NOMO-1 treated with dmso at 0.1 percent for 144 hours (cell line): ENCODE measurements around the gene RHD.
"Not testable (repeated sequence)": the region's sequence is repeated elsewhere in the genome, so short reads cannot be mapped to it uniquely, and the experiment has no call there.

Experiments used
- DNase-seq: peaks from one replicate; lab custom pipeline; 2025; ENCODE audit not compliant: unreplicated experiment; lab: John Stamatoyannopoulos, UW

RHD gene

DNA sequence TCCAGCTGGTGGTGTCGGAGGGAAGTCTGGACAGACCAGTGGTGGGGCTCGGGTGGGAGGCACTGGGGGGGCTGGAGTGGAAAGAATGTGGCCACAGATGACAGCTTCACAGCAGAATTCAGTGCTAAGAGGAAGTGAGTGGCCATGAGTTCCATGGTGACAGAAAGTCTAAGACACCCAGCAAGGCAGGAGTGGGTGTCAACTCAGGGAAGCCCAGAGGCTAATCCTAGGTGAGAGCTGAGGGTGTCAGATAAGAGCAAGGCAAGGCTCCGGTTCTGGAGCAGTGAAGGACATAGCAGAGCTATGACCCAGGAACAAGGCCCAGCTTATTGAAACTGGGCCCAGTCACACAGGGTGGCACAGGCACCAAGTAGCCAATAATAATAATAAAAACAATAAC, 30.0 kb downstream of the RHD start:
- not testable (repeated sequence) for DNase-seq

DNA sequence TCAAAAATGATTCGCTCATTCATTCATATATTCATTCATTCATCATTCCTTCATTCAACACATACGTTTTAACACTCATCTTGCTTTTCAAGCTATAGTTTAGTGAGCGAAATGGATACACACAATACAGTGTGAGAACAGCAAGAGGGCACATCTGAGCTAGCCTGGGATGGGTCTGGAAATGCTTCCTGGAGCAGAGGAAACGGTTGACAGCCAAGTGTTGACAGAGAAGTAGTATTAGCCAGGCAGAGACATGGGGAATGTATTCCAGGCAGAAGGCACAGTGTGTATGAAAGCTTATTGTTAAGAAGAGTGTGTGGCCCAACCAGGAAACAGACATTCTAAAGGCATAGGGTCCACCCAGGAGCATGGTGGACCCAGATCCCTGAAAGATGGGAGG, 32.6 kb downstream of the RHD start:
- DNase-seq: not testable (repeated sequence)

DNA sequence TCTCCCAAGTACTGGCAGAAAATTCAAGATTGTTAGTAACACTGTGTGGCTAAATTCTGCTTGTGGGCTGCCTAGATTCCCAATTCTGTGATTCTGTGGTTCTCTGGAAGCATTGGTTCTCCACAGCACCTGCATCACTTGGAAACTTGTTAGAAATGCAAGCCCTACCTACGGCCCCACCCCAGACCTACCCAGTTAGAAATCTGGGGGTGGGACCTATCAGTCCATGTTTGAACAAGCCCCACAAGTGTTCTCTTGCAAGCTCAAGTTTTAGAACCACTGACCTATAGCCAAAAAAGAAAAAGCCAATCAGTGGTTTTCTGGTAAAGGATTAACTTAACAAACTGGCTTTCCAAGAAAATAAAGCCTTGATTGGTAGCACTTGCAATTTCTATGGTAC, 35.9 kb downstream of the RHD start:
- DNase-seq: not testable (repeated sequence)

DNA sequence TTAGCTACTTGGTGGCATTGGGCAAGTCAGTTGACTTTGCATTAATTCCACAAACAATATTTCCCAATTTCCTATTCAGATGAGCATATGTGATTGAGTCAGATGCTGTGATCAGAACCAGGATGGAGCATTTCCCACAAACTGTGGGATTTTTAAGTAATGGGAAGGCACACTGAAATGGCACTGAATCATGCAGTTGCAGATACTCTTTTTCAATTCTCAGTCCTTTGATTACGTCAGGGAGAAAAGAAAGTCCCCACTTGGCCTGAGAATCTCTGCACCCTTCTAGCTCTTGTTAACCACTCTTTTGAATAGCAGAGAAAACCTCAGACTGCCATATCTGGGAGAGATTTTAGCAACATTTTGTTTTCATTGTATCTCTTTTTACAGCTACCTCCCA, 36.8 kb downstream of the RHD start:
- not testable (repeated sequence) for DNase-seq

DNA sequence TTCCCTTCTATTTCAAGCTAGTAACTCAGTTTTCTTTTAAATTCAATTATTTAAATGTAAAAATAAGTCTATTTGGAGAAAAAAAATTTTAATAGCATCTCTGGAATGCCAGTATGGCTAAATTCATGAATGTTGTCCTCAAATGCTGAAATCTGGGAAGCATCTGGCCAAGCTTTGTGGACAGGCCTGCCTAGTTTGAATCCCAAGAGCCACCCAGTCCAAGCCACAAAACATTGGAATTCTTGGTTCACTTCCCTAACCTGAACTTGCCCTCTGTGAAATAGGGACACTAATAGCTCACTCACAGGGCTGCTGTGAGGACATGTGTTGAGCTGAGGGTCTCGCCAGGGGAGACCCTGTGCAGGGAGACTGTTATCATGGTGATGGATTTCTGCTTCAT, 37.2 kb downstream of the RHD start:
- DNase-seq: not testable (repeated sequence)

DNA sequence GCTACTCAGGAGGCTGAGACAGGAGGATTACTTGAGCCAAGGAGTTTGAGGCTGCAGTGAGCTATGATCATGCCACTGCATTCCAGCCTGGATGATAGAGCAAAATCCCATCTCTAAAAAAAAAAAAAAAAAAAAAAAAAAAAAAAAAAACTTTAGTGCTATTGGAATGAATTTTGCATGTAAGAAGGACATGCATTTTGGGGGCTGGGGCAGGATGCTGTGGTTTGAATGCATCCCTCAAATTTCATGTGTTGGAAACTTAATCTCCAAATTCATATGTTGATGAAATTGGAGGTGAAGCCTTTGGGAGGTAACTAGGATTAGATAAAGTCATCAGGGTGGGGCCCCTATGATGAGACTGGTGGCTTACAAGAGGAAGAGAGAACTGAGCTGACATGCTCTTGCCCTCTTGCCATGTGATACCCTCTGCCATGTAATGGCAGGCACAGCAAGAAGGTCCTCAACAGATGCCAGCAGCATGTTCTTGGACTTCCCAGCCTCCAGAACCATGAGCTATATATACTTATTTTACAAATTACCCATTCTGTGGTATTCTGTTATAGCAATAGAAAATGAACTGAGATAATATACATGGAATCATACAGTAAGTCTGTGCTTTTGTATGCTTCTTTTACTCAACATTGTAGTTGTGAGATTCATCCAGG, 40.6 kb downstream of the RHD start:
- not testable (repeated sequence) for DNase-seq

DNA sequence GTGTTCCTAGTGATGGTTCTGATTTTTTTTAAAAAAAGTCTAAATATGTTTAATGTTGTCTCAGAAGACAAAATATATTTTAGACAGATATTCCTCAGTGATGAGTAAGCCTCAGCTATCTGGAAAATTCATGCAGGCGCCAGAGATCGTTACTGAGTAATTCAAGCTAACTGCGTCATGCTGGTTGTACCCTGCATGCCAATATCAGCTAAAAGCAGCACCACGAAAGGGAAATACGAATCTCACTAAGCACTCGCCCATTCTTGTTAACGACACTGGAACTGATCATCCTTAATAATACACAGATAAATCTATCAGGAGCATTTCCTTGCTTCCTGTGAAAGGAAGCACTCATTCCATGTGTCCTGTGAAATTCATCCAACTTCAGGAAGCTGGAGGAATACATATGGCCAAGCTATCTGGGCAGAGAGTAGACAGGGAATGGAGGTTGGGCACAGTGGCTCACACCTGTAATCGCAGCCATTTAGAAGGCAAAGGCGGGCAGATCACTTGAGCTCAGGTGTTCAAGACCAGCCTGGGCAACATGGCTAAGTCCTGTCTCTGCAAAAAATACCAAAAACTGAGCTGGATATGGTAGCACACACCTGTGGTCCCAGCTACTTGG, 48.1 kb downstream of the RHD start:
- DNase-seq: not testable (repeated sequence)

DNA sequence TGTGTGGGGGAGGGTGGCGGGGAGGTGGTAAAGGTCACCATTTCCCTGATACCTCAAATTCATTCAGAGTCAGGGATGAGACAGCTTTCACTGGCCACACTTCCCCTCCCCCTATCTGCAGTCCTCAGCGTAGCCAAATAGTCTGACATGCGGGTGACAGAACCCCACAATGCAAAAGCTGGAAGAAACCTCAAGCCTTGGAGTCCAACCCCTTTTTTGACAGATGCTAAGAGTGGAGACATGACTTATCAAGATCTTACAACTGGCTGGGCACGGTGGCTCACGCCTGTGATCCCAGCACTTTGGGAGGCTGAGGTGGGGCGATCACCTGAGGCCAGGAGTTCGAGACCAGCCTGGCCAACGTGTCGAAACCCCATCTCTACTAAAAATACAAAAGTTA, 49.8 kb downstream of the RHD start:
- not testable (repeated sequence) for DNase-seq

DNA sequence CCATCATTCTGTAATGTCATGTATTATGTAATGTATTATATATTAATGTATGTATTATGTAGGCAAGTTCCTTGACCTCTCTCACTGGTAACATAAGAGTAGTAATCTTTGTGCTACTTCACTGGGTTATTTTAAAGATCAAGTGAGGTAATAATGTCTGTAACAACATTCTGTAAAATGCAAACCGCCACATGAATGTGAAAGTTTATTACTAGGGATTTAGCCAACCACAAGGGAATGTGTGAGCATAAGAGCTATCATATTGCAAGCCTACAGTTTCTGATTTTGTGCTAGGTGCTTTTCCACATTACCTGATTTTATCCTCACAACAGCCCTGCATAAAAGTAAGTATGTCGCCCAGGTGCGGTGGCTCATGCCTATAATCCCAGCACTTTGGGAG, 52.1 kb downstream of the RHD start:
- DNase-seq: not testable (repeated sequence)

DNA sequence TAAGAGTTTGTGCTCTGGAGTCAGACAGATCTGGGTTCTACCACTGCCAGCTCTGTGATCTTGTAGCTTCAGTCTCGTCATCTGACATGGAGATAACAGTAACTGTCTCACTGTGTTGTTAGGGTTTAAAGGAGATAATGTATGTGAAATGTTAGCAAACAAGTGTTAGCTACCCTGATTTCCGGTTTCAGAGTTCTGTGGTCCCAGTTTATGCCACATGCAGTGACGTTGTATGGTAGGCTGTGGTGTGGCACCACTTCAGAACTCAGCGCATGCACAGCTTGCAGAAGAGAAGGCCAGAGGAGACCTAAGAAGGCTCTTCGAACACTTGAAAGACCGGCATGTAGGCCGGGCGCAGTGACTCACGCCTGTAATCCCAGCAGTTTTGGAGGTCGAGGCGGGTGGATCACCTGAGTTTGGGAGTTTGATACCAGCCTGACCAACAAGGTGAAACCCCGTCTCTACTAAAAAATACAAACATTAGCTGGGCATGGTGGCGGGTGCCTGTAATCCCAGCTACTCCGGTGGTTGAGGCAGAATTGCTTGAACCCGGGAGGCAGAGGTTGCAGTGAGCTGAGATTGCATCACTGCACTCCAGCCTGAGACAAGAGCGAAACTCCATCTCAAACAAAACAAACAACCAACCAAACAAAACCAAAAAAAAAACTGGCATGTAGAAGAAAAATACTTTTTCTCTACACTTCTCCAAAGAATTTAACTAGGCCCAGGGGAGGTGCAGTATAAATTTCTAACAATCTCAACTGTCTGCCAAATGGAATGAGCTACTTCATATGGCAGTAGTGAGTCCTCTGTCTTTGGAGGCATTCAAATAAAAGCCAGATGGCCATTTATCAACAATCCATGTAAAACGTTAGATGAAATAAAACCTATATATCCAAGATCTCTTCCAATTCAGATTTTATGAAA, 55.8 kb downstream of the RHD start:
- not testable (repeated sequence) for DNase-seq

DNA sequence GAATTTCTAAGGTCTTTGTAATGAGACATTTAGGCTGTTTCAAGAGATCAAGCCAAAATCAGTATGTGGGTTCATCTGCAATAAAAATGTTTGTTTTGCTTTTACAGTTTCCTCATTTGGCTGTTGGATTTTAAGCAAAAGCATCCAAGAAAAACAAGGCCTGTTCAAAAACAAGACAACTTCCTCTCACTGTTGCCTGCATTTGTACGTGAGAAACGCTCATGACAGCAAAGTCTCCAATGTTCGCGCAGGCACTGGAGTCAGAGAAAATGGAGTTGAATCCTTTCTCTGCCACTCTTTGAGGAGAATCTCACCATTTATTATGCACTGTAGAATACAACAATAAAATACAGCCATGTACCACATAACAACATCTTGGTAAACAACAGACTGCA, 56.5 kb downstream of the RHD start:
- DNase-seq: not testable (repeated sequence)

DNA sequence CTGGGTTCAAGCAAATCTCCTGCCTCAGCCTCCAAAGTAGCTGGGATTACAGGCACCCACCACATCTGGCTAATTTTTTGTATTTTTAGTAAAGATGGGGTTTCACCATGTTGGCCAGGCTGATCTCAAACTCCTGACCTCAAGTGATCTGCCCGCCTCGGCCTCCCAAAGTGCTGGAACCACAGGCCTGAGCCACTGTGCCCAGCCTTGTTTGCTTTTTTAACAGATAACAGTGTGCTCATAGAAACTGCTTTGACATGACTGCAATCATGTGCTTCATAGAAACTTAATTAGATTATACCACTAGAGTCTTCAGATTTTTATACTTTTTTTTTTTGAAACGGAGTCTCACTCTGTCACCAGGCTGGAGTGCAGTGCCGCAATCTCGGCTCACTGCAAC, 57.0 kb downstream of the RHD start:
- not testable (repeated sequence) for DNase-seq

DNA sequence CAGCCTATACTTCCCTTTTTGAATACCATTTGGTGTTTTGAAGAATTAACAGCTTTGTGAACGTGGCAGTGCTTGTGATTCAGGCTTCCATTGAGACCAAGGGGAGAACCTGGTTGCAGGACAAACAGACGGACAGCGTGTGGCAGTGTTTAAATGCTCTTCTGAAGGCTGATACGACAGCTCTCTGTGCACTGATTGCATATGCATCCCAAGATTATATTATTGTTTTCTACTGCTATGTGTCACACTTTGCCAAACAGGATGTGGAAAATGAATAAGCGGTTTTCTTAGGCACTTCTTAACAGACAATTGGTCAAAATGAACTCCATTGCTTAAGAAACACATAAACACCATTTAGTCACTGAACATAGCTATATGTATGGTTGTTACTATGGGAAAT, 57.6 kb downstream of the RHD start:
- DNase-seq: not testable (repeated sequence)

DNA sequence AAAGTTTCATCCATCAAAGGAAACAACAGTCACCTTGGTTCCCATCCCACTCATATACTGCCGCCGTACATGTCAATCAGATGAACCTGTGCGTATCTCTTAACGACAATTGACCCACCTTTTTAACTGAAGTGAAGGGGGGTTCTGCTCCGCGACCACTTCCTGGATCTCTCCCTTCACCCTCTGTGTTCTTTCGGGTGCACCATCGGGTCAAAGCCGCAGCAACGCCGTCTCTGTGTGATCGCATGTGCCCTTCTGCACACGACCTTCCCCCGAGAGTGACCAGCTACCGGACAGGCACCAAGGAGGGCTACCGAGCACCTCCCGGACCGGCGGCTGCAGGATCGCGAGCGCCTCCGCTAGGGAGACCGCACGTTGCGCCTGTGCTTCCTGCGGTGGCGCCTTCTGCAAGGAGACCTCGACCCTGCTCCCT, 64.6 kb downstream of the RHD start:
- DNase-seq: not testable (repeated sequence)

DNA sequence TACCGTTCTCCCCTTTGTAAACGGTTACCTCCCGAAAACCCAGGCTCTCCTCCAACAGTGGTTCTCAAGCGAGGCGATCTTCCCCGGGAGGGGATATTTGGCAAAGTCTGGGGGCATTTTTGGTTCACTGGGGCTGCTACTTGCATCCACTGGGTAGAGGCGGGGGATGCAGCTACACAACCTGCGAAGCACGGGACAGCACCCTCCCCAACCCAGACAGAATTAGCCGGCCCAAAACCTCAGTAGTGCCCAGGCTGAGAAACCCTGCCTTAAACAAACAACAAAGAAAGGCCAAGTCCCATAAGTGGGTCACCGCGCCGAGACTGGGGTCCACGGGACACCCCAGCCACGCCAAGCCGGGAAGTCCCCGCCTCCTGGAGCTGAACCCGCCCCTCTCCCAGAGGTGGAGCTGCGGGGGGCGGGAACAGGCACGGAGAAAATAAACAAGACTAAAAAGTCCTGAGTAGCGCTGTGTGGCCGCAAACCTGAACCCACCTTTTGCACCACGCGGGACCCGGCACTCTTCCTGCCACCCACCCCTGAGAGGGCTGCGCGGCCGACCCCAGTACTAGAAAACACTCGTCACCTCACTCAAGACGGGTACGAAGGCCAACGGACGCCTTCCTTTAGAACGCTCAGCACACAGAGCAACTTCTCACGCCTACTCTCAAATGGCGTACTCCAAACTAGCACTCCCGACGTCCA, 65.3 kb downstream of the RHD start:
- DNase-seq: not testable (repeated sequence)

DNA sequence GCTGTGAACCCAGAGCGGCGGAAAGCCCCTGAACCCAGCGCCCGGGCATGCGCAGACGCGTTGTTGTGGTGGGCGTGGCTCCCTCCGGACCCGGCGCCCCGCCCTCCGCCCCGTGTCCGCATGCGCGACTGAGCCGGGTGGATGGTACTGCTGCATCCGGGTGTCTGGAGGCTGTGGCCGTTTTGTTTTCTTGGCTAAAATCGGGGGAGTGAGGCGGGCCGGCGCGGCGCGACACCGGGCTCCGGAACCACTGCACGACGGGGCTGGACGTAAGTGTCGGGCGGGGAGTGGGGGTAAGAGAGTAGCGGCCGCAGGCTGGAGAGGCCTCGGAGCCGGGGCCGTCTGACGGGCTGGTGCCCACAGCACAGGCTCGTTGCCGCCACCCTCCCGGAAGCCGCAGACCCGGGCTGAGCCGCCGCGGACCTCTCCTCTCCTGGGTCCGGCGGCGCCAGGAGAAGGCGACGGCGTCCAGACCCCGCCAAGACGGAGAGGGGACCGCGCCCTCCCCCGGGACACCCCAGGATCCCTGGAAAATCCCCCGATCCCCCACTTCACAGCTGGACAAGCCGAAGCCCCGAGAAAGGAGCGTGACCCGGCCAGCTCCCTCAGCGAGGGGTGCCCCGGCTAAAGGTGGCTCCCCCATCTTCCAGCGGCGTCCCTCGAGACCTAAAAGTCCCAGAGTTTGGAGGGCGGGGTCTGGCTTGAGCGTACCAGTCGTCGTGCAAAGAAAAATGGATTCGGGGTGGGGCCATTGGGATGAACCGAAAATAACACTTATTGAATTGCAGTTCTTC, 66.1 kb downstream of the RHD start, which contains the start of gene TMEM50A:
Gene TMEM50A, plus strand, starts transcription at position 147 of the 794 bp plus-strand sequence. CDS start 2,153 bp downstream, outside the sequence.
- peak; percentile 82 for DNase-seq

DNA sequence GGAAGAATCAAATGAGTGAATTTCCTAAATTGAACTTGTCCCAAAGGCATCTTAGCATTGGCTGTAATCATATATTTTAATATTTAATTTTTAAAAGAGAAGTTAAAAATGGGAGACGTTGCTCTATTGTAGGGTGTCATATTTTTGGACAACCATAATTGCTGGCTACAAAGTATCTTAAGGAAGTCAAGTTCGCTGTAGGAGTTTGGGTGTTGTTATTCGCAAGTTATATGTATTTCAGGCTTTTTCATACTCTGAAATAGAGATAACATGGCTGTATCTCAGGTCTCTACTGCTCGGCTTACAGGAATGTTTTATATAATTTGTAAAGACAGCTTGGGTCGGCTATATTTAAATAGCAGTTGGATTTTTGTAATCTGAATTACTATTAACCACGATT, 66.7 kb downstream of the RHD start:
- no peak for DNase-seq

DNA sequence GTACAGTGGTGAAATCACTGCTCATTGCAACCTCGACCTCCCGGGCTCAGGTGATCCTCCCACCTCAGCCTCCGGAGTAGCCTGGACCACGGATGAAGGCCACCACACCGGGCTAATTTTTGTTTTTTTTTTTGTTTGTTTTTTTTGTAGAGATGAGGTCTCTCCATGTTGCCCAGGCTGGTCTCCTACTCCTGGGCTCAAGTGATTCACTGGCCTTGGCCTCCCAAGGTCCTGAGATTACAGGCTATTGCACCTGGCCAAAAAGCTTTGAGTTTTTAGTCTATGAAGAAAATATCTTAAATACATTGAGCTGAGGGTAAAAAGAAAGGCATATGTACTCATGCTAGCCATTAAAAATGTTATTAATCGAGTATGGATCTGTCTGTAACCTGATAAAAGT, 69.4 kb downstream of the RHD start:
- no peak for DNase-seq

DNA sequence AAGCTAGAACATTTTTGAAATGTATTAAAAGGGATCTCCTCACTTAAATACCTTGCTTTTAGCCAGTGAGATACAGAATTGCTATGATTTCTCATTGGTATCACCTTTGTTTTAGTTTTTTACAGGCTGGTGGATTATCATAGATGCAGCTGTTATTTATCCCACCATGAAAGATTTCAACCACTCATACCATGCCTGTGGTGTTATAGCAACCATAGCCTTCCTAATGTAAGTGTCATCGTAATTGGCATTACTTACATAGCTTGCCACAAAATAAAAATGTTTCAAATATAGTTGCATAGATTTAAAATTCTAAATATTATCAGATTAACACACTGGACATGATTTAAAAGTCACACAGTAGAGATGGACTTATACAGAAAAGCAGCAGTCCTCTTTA, 70.5 kb downstream of the RHD start:
- DNase-seq: no peak

DNA sequence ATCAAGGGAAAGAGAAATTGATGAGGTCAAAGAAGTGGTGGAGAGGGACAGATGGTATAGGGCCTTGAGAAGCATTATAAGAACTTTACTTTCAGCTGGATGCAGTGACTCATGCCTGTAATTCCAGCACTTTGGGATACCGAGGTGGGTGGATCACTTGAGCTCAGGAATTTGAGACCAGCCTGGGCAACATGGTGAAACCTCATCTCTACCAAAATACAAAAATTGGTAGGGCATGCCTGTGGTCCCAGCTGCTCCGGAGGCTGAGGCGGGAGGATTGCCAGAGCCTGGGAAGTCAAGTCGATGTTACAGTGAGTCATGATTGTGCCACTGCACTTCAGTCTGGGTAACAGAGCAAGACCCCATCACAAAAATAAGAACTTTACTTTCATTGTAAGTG, 71.6 kb downstream of the RHD start:
- DNase-seq: no peak
